H1 (cell line): Measurements from ENCODE around the gene L3MBTL3. TPM values are rescaled to one million over a fixed set of nuclear protein-coding genes. Genes with fewer than 3 reads are reported as not detected.

Experiments used
- CTCF ChIA-PET: fragments of 300-600 bp; sonication (Branson Sonifier 250); formaldehyde crosslinking; loops from one replicate; lab custom pipeline; 2021; ENCODE audit not compliant: partially characterized antibody; lab: Charles Lee
- POLR2A ChIA-PET: fragments of 300-600 bp; sonication (Branson Sonifier 250); formaldehyde crosslinking; loops from one replicate; lab custom pipeline; 2021; ENCODE audit warnings: inconsistent platforms; ENCODE audit not compliant: partially characterized antibody; lab: Charles Lee
- DNase-seq, 2 experiments: peaks; one replicate each; pipeline versions ENCODE4 v3.0.0 to v3.0.0-alpha.2; 2010 to 2022; ENCODE audit warnings: low spot score in 2 of 2, low read depth in 1 of 2, mixed read lengths in 1 of 2
- FAIRE-seq: peaks from 2 replicates; lab custom pipeline; 2011; peaks lifted over from hg19 to GRCh38; lab: Jason Lieb, UNC
- H2AFZ ChIP-seq: 2 replicates; pipeline ENCODE4 v1.8.1; 2012; ENCODE audit warnings: low read length, inconsistent platforms
- H2AK5ac ChIP-seq: 2 replicates; pipeline ENCODE4 v1.6.1; 2013; ENCODE audit warnings: low read depth, low read length
- H2BK120ac ChIP-seq: replicated peaks from 2 replicates; pipeline ENCODE3; 2013; ENCODE audit warnings: low read depth, low read length, inconsistent platforms
- H2BK12ac ChIP-seq: 2 replicates; pipeline ENCODE4 v1.6.1; 2013; ENCODE audit warnings: low read depth, low read length
- H2BK15ac ChIP-seq: 2 replicates; pipeline ENCODE4 v1.6.1; 2013; ENCODE audit warnings: low read length
- H2BK20ac ChIP-seq: 2 replicates; pipeline ENCODE4 v1.6.1; 2013; ENCODE audit warnings: low read length
- H2BK5ac ChIP-seq: 2 replicates; pipeline ENCODE4 v1.6.1; 2013; ENCODE audit warnings: low read depth, low read length
- H3K14ac ChIP-seq: 2 replicates; pipeline ENCODE4 v1.6.1; 2013; ENCODE audit warnings: inconsistent platforms; ENCODE audit not compliant: insufficient read length
- H3K18ac ChIP-seq: 2 replicates; pipeline ENCODE4 v1.6.1; 2013; ENCODE audit warnings: low read length; ENCODE audit errors: extremely low read depth
- H3K23ac ChIP-seq: 2 replicates; pipeline ENCODE4 v1.6.1; 2013; ENCODE audit warnings: inconsistent platforms; ENCODE audit not compliant: insufficient read length
- H3K23me2 ChIP-seq: 2 replicates; pipeline ENCODE4 v1.6.1; 2013; ENCODE audit warnings: low read depth, low read length
- H3K27ac ChIP-seq: 2 replicates; pipeline ENCODE4 v1.6.1; 2011; ENCODE audit warnings: low read depth, low read length, inconsistent platforms
- H3K27me3 ChIP-seq, 4 experiments: replicated peaks in 1 of 4; 1 replicate in 1 of 4; 2 replicates in 3 of 4; pipeline versions ENCODE4 v1.6.1 to v1.8.1; 2011 to 2013; ENCODE audit warnings: low read length in 3 of 4, mild to moderate bottlenecking in 3 of 4, inconsistent platforms in 2 of 4, mixed read lengths in 2 of 4, moderate library complexity in 1 of 4; ENCODE audit not compliant: control insufficient read depth in 3 of 4, insufficient read depth in 3 of 4; ENCODE audit errors: extremely low read depth in 1 of 4
- H3K36me3 ChIP-seq, 4 experiments: 2 replicates each; pipeline versions ENCODE4 v1.6.1 to v1.8.1; 2011 to 2013; ENCODE audit warnings: mild to moderate bottlenecking in 4 of 4, low read length in 3 of 4, moderate library complexity in 2 of 4, control low read depth in 1 of 4, inconsistent platforms in 1 of 4; ENCODE audit not compliant: insufficient read depth in 4 of 4, control insufficient read depth in 2 of 4
- H3K4ac ChIP-seq: replicated peaks from 2 replicates; pipeline ENCODE3; 2013; ENCODE audit warnings: low read length, low read depth, mixed read lengths, inconsistent platforms; ENCODE audit not compliant: insufficient read length
- H3K4me1 ChIP-seq, 4 experiments: replicated peaks in 1 of 4; 1 replicate in 1 of 4; 2 replicates in 3 of 4; pipeline versions ENCODE4 v1.6.1 to v1.8.1; 2011 to 2013; ENCODE audit warnings: low read length in 3 of 4, inconsistent platforms in 2 of 4, mixed read lengths in 1 of 4; ENCODE audit not compliant: insufficient read depth in 4 of 4, control insufficient read depth in 3 of 4
- H3K4me2 ChIP-seq, 2 experiments: 2 replicates each; pipeline versions ENCODE4 v1.6.1 to v1.8.1; 2011 to 2013; ENCODE audit warnings: low read depth in 2 of 2, low read length in 2 of 2, control low read depth in 1 of 2, inconsistent platforms in 1 of 2, mild to moderate bottlenecking in 1 of 2; ENCODE audit not compliant: insufficient read depth in 1 of 2
- H3K4me3 ChIP-seq, 4 experiments: fragments of 200-600, 300-600 bp in 1 of 4; sonication (generic), shearing (Covaris generic), sonication (Bioruptor Twin) in 1 of 4; 2 replicates each; pipeline versions ENCODE4 v1.5.1 to v1.8.1; 2011 to 2016; ENCODE audit warnings: low read length in 4 of 4, low read depth in 3 of 4, control low read depth in 2 of 4, inconsistent platforms in 2 of 4, mild to moderate bottlenecking in 2 of 4, mixed read lengths in 1 of 4, moderate library complexity in 1 of 4; ENCODE audit not compliant: insufficient read depth in 2 of 4; ENCODE audit errors: extremely low read depth in 1 of 4
- H3K56ac ChIP-seq: replicated peaks from 2 replicates; pipeline ENCODE3; 2013; ENCODE audit warnings: low read depth, mild to moderate bottlenecking, mixed read lengths, low read length, inconsistent platforms; ENCODE audit not compliant: insufficient read length
- H3K79me1 ChIP-seq: 2 replicates; pipeline ENCODE4 v1.6.1; 2013; ENCODE audit warnings: low read depth, low read length, control low read depth
- H3K79me2 ChIP-seq, 2 experiments: 2 replicates each; pipeline versions ENCODE4 v1.6.1 to v1.8.1; 2012 to 2013; ENCODE audit warnings: low read length in 2 of 2, mild to moderate bottlenecking in 2 of 2, inconsistent platforms in 1 of 2; ENCODE audit not compliant: insufficient read depth in 2 of 2, control insufficient read depth in 1 of 2
- H3K9ac ChIP-seq, 4 experiments: replicated peaks in 1 of 4; 1 replicate in 1 of 4; 2 replicates in 3 of 4; pipeline versions ENCODE4 v1.6.1 to v1.8.1; 2011 to 2013; ENCODE audit warnings: low read depth in 3 of 4, low read length in 3 of 4, control low read depth in 2 of 4, mild to moderate bottlenecking in 2 of 4, moderate library complexity in 2 of 4, inconsistent platforms in 1 of 4; ENCODE audit errors: extremely low read depth in 1 of 4
- H3K9me3 ChIP-seq, 2 experiments: 2 replicates each; pipeline versions ENCODE4 v1.6.1 to v1.8.1; 2012 to 2013; ENCODE audit warnings: mild to moderate bottlenecking in 2 of 2, moderate library complexity in 2 of 2, control low read depth in 1 of 2, inconsistent platforms in 1 of 2, low read depth in 1 of 2, low read length in 1 of 2, mixed read lengths in 1 of 2; ENCODE audit not compliant: insufficient read depth in 2 of 2
- H4K20me1 ChIP-seq, 2 experiments: replicated peaks in 1 of 2; 2 replicates each; pipeline versions ENCODE3 to v1.8.1; 2011 to 2013; ENCODE audit warnings: inconsistent platforms in 2 of 2, low read length in 2 of 2, mild to moderate bottlenecking in 1 of 2; ENCODE audit not compliant: insufficient read depth in 2 of 2, control insufficient read depth in 1 of 2
- H4K5ac ChIP-seq: 2 replicates; pipeline ENCODE4 v1.6.1; 2013; ENCODE audit warnings: low read length, low read depth, mixed read lengths, inconsistent platforms; ENCODE audit not compliant: insufficient read length
- H4K8ac ChIP-seq: 2 replicates; pipeline ENCODE4 v1.8.0; 2013; ENCODE audit warnings: mild to moderate bottlenecking, moderate library complexity, low read length, inconsistent platforms; ENCODE audit not compliant: insufficient read depth; ENCODE audit errors: extremely low read depth
- H4K91ac ChIP-seq: replicated peaks from 2 replicates; pipeline ENCODE3; 2013; ENCODE audit warnings: low read length, mixed read lengths, inconsistent platforms; ENCODE audit not compliant: insufficient read length
- ATF3 ChIP-seq: IDR thresholded peaks from 2 replicates; pipeline ENCODE4 v1.6.1; 2011; ENCODE audit warnings: low read depth, mild to moderate bottlenecking, low read length; ENCODE audit not compliant: insufficient read depth
- CEBPB ChIP-seq: IDR thresholded peaks from 2 replicates; pipeline ENCODE4 v1.6.1; 2012; ENCODE audit warnings: low read depth, low read length
- CHD2 ChIP-seq: IDR thresholded peaks from 2 replicates; pipeline ENCODE4 v1.6.1; 2012; ENCODE audit warnings: low read length, improper control_type of control experiment
- EGR1 ChIP-seq: IDR thresholded peaks from 2 replicates; pipeline ENCODE4 v1.6.1; 2011; ENCODE audit warnings: low read depth, low read length, borderline replicate concordance
- EZH2 ChIP-seq: fragments of 200-600 bp; sonication (generic); IDR thresholded peaks from 2 replicates; pipeline ENCODE4 v1.7.1; 2012; ENCODE audit warnings: low read depth, mild to moderate bottlenecking, moderate library complexity, low read length, inconsistent platforms; ENCODE audit not compliant: severe bottlenecking
- GABPA ChIP-seq: IDR thresholded peaks from 2 replicates; pipeline ENCODE4 v1.6.1; 2011; ENCODE audit warnings: mild to moderate bottlenecking, low read length, moderate library complexity, borderline replicate concordance; ENCODE audit not compliant: insufficient read depth
- KDM4A ChIP-seq: IDR thresholded peaks from one replicate; pipeline ENCODE4 v1.7.1; 2012; ENCODE audit warnings: low read depth, mild to moderate bottlenecking, moderate library complexity, low read length, inconsistent platforms; ENCODE audit not compliant: severe bottlenecking
- KDM5A ChIP-seq: fragments of 200-600 bp; IDR thresholded peaks from 2 replicates; pipeline ENCODE4 v1.7.1; 2012; ENCODE audit warnings: mild to moderate bottlenecking, low read length, inconsistent platforms, mixed read lengths
- MAFK ChIP-seq: IDR thresholded peaks from 2 replicates; pipeline ENCODE4 v1.6.1; 2012; ENCODE audit warnings: low read depth, mild to moderate bottlenecking, improper control_type of control experiment, low read length
- POLR2A ChIP-seq, 2 experiments: IDR thresholded peaks; 1 replicate in 1 of 2; 2 replicates in 1 of 2; pipeline ENCODE4 v1.6.1; 2011; ENCODE audit warnings: low read depth in 2 of 2, low read length in 2 of 2, mild to moderate bottlenecking in 2 of 2; ENCODE audit errors: control extremely low read depth in 1 of 2
- RAD21 ChIP-seq, 2 experiments: IDR thresholded peaks in 1 of 2; conservative IDR thresholded peaks in 1 of 2; 2 replicates each; pipeline ENCODE4 v1.6.1; 2011; ENCODE audit warnings: low read depth in 2 of 2, low read length in 2 of 2, improper control_type of control experiment in 1 of 2, inconsistent platforms in 1 of 2, mild to moderate bottlenecking in 1 of 2, moderate library complexity in 1 of 2
- SAP30 ChIP-seq: fragments of 300-600 bp; sonication (generic); IDR thresholded peaks from 2 replicates; pipeline ENCODE4 v1.7.1; 2012; ENCODE audit warnings: low read length, moderate library complexity, mild to moderate bottlenecking, inconsistent platforms; ENCODE audit not compliant: insufficient read depth, insufficient replicate concordance
- SP1 ChIP-seq: IDR thresholded peaks from 2 replicates; pipeline ENCODE4 v1.6.1; 2011; ENCODE audit warnings: low read depth, low read length
- TAF1 ChIP-seq: IDR thresholded peaks from 2 replicates; pipeline ENCODE4 v1.6.1; 2011; ENCODE audit warnings: mild to moderate bottlenecking, low read depth, low read length
- YY1 ChIP-seq: IDR thresholded peaks from 2 replicates; pipeline ENCODE4 v1.6.1; 2011; ENCODE audit warnings: low read depth, mild to moderate bottlenecking, low read length
- WGBS, 2 experiments: shearing (Covaris generic) in 1 of 2; methylation state at CpG; one replicate each; pipeline versions ENCODE4 v1.1.6 to v1.1.7; 2013 to 2015; ENCODE audit warnings: low lambda C conversion rate in 2 of 2, mixed read lengths in 2 of 2, inconsistent platforms in 1 of 2, low coverage in 1 of 2, missing lambda C conversion rate in 1 of 2; ENCODE audit not compliant: insufficient replicate concordance in 2 of 2, insufficient coverage in 1 of 2, insufficient read length in 1 of 2; ENCODE audit errors: extremely low coverage in 1 of 2, missing lambda C conversion rate in 1 of 2; 5-methylcytosine and 5-hydroxymethylcytosine counted together
- polyA plus RNA-seq, 7 experiments: library from polyadenylated mRNA; depleted of rRNA in 3 of 7; stranded (reverse) in 5 of 7; unstranded in 2 of 7; fragments of >200 nt in 5 of 7; fragments of 200-250 nt in 2 of 7; gene quantifications; 1 replicate in 5 of 7; 2 replicates in 1 of 7; 4 replicates in 1 of 7; pipeline versions ENCODE4 v1.2.1 to v1.2.3, GENCODE V29; 2011 to 2013; ENCODE audit warnings: missing spikeins in 2 of 7, mixed read lengths in 2 of 7
- total RNA-seq: library from RNA; stranded (reverse); fragmentation: NEBNext Ultra II Directional; extraction: Animal tissue kit (Norgen Biotek cat#: 25700); gene quantifications from 2 replicates; pipeline ENCODE4 v1.2.1, GENCODE V29; 2021

Gene L3MBTL3
- total and polyA plus RNA-seq, 2 of the 8 experiments (the other 6 are each of a cell fraction or from before 2014, with no cell fraction given), result 3.9 to 17.2 TPM

DNA sequence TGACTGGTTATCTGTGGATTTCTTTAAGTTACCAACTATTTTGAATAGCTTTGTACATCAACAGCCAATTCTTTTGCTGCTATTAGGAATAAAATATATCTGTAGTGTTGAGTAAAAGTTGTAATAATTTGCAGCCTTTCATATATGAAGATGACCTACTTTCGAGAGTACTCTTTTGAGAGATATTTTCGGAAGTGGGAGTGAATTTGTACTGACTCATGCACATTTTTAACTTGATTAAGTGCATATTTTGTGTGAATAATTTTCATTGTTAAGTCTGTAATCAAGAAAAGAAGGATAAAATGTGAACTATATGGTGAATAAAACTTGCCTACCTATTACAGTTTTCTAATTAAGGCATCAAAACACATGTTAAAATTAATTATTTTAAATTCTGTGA, 51.9 kb downstream of the L3MBTL3 start:
- Histone ChIP-seq H3K27ac (no peak overlapping the region), H3K9ac (no peak overlapping the region), H3K4me3 (no peak overlapping the region), H3K23me2 (no peaks in the 10 kb centered on the region), H4K5ac (no peak overlapping the region), H3K23ac (no peak overlapping the region), H2BK15ac (no peak overlapping the region), H3K79me2 (no peaks in the 10 kb centered on the region), H3K14ac (no peak overlapping the region), H2AK5ac (no peak overlapping the region), H3K9me3 (no peaks in the 10 kb centered on the region), H3K4me2 (no peak overlapping the region), H3K18ac (no peak overlapping the region), H2AFZ (no peak overlapping the region), H4K8ac (no peak overlapping the region), H3K4me1 (no peaks in the 10 kb centered on the region), H3K4ac (no peak overlapping the region), H3K56ac (no peak overlapping the region), H3K36me3 (peaks cover 0 to 3% (median 0%) of the 10 kb centered on the region in 4 experiments; a peak in 1 of 8 replicates), H3K79me1 (no peaks in the 10 kb centered on the region), H3K27me3 (no peaks in the 10 kb centered on the region), H2BK120ac (no peak overlapping the region), H4K91ac (no peak overlapping the region), H2BK5ac (no peak overlapping the region), H2BK12ac (no peak overlapping the region), H4K20me1 (no peaks in the 10 kb centered on the region), H2BK20ac (no peak overlapping the region)
- no peak for FAIRE-seq
- POLR2A ChIA-PET, result no interaction called here
- CTCF ChIA-PET, result no interaction called here
- 92% methylated on average over 2 of the region's 2 CpGs; no CpG with 5 or more reads in 1 of the 2 experiments for WGBS, 2 experiments
- DNase-seq, result no peak
- TF ChIP-seq KDM5A (no peak), ATF3 (no peak), EGR1 (no peak), POLR2A (IDR thresholded peaks at IDR 0.05; ENCODE audit: control extremely low read depth in 1 of 2, low read depth in 2 of 2, low read length in 2 of 2) (no peak), RAD21 (IDR thresholded peaks at IDR 0.05 in 1 of 2, conservative IDR thresholded peaks at IDR 0.05 in 1 of 2; ENCODE audit: low read depth in 2 of 2, low read length in 2 of 2) (no peak), EZH2 (no peak), YY1 (no peak), GABPA (no peak), SAP30 (no peak), TAF1 (no peak), MAFK (no peak), KDM4A (no peak), SP1 (no peak), CEBPB (no peak), CHD2 (no peak)
